ENCODE results near the gene GRK4.
"Not testable (repeated sequence)": the region's sequence is repeated elsewhere in the genome, so short reads cannot be mapped to it uniquely, and the experiment has no call there.

GRK4 gene

DNA sequence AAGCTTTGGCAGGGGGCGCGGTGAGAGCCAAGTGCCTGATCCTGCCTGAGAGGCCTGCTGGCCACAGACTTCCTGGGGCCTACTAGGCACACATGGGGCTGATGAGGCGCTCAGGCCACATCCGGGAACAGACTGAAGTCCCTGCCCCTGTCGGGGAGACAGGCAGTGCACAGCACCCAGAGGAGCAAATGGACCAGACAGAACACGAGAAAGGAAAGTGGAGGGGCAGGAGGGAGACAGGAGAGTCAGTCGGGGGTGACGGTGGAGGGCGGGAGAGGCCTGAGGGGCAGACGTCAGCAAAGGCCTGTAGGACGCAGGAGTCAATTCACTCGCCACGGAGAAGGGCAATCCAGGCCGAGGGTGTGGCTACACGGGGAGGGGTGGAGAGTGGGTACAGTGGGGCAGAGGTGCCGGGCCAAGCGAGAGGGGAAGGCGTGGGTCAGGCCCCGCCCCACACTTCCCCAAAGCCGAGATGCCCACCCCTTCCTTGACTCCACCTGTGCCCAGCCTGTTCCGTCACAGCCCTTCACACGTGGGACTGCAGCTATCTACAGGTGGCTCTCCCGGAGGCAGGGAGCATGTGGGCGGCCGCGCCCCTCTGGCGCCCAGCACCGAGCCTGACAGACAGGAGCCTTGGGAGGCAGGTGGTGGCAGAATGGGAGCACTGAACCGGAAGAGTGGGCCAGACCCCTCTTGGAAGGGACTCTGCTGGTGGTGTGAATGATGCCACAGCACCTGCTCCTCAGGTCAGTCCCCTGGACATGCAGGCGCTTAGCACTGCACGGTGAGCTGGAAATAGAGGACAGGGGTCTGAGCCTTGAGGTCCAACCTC lies 20.6 kb upstream of the GRK4 start:
- no peak for DNase-seq (ENCODE audit: low spot score)
- in situ Hi-C loops (cut with MboI; ENCODE audit: low sequenced_read_pairs, unreplicated experiment), result no loop called here
- TF ChIP-seq, protein P1, sequence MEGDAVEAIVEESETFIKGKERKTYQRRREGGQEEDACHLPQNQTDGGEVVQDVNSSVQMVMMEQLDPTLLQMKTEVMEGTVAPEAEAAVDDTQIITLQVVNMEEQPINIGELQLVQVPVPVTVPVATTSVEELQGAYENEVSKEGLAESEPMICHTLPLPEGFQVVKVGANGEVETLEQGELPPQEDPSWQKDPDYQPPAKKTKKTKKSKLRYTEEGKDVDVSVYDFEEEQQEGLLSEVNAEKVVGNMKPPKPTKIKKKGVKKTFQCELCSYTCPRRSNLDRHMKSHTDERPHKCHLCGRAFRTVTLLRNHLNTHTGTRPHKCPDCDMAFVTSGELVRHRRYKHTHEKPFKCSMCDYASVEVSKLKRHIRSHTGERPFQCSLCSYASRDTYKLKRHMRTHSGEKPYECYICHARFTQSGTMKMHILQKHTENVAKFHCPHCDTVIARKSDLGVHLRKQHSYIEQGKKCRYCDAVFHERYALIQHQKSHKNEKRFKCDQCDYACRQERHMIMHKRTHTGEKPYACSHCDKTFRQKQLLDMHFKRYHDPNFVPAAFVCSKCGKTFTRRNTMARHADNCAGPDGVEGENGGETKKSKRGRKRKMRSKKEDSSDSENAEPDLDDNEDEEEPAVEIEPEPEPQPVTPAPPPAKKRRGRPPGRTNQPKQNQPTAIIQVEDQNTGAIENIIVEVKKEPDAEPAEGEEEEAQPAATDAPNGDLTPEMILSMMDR (IDR thresholded peaks at IDR 0.05; ENCODE audit: borderline replicate concordance, control extremely low read depth, extremely low read depth, insufficient read depth, missing control alignments), result no peak

DNA sequence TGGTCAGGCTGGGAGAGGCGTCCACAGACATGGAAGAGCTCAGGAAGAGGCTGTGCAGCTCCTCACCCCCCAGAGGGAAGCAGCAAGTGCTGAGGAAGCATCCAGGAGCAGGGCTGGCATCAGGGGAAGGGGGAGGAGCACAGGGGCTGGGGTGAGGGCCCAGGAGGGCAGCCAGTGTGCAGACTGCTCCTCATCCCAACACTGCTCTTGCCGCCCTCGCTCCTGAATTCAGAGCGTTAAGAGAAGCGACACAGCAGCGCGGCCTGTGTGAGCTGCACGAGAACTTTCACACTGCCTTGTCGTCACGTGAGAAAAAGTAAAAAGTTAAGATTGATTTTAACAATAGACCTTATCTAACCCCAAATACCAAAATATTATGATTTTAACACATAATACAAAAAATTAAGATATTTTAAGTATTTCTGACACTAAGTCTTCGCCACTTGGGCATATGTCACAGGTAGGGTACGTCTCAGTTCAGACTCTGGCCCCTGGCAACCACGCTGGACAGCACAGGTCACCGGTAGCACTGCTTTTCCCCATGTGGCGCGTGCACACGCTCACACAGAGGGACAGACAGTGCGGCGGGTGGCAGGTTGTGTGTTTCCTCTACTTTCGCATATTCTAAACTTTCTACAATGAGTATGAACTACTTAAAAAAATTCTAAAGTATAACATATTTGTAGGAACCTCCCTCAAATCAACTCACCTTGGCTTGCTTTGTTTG lies 19.8 kb upstream of the GRK4 start:
- in situ Hi-C loops (cut with MboI; ENCODE audit: low sequenced_read_pairs, unreplicated experiment), result no loop called here
- no peak for DNase-seq (ENCODE audit: low spot score)
- TF ChIP-seq, protein P1 (IDR thresholded peaks at IDR 0.05; ENCODE audit: borderline replicate concordance, control extremely low read depth, extremely low read depth, insufficient read depth, missing control alignments), result no peak

DNA sequence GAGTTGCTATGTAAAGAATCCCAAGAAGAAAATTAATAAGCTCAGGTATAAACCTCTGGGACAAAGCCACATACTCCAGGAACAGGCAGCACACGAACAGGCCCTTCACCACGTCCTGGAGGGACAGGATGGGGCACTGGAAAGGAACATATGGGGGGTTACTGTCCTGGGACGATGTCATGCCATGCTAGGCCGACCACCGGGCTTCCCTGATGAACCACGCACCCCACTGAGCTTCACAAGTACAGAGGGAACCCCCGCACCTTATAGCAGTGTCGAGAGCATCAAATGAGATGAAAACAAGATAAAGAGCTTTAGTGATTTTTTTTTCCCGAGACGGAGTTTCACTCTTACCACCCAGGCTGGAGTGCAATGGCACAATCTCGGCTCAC lies 19.3 kb upstream of the GRK4 start:
- no peak for DNase-seq (ENCODE audit: low spot score)
- in situ Hi-C loops (cut with MboI; ENCODE audit: low sequenced_read_pairs, unreplicated experiment), result no loop called here
- TF ChIP-seq, protein P1 (IDR thresholded peaks at IDR 0.05; ENCODE audit: borderline replicate concordance, control extremely low read depth, extremely low read depth, insufficient read depth, missing control alignments), result no peak

DNA sequence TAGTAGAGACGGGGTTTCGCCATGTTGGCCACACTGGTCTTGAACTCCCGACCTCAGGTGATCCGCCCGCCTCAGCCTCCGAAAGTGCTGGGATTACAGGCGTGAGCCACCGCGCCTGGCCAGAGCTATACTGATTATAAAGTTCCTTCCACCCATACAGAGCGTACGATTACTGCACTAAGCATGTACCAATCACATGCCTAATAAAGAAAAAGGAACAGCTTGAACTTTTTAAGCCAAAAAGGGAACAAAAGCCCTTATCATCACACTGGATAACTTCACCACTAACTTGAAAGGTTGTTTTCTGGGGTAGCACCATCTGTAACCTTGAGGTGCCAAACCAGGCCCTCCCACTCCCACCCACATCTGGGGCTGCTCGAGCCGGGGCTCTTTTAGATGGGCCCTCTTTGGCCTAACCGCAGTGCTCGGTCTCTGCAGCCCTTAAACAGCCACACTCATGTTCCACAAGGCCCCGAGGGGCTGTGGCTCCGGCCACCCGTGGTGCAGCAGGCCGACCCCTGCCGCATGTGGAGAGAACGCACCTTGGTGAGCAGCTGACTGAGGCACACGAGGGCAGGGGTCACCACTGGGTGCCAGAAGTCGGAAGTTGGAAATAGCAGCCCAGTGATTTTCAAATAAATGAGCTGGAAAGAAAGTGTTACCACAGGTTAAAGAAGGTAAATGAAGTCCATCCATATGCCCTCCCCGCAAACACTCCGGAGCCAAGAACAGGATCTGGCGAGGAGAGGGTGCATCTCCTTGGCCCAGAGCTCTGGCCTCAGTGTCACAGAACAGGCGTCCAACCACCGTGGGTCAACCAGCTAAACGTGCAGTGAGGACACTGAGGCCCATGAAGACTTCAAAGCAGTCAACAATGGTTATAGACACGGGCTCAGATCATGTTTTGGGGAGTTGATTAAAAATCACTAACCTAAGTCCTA lies 18.5 kb upstream of the GRK4 start:
- in situ Hi-C loops (cut with MboI; ENCODE audit: low sequenced_read_pairs, unreplicated experiment), result no loop called here
- no peak for DNase-seq (ENCODE audit: low spot score)
- TF ChIP-seq, protein P1 (IDR thresholded peaks at IDR 0.05; ENCODE audit: borderline replicate concordance, control extremely low read depth, extremely low read depth, insufficient read depth, missing control alignments), result no peak

DNA sequence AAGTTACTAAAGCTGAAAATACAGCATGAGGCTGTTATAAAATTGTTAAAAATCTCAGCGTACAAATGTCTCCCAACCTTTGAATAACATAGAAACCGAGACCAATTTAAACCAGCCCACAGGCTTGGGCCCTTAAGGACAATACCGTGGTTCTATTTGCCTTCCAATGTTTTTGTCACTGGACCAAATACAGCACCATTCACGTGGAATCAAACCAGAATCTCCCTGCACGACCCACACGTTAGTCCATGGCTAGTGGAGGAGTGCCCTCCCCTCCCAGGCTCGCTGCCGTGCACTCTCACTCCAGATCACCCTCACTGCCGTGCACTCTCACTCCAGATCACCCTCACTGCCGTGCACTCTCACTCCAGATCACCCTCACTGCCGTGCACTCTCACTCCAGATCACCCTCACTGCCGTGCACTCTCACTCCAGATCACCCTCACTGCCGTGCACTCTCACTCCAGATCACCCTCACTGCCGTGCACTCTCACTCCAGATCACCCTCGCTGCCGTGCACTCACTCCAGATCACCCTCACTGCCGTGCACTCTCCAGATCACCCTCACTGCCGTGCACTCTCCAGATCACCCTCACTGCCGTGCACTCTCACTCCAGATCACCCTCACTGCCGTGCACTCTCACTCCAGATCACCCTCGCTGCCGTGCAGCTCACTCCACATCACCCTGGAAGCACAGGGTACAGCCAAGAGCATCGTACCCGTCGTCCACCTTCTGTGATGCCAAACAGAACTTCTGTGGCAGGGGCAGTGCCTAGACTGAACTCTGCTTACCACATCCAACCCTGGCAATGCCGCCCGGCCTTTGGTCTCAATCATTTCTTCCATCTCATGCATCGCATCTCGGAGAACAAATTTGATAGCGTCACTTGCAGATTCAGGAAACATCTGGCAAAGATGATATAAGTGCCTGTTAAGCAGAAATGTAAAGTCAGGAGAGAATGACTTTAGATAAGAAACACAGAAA lies 17.5 kb upstream of the GRK4 start:
- DNase-seq (ENCODE audit: low spot score); in situ Hi-C loops (cut with MboI; ENCODE audit: low sequenced_read_pairs, unreplicated experiment): not testable (repeated sequence)

DNA sequence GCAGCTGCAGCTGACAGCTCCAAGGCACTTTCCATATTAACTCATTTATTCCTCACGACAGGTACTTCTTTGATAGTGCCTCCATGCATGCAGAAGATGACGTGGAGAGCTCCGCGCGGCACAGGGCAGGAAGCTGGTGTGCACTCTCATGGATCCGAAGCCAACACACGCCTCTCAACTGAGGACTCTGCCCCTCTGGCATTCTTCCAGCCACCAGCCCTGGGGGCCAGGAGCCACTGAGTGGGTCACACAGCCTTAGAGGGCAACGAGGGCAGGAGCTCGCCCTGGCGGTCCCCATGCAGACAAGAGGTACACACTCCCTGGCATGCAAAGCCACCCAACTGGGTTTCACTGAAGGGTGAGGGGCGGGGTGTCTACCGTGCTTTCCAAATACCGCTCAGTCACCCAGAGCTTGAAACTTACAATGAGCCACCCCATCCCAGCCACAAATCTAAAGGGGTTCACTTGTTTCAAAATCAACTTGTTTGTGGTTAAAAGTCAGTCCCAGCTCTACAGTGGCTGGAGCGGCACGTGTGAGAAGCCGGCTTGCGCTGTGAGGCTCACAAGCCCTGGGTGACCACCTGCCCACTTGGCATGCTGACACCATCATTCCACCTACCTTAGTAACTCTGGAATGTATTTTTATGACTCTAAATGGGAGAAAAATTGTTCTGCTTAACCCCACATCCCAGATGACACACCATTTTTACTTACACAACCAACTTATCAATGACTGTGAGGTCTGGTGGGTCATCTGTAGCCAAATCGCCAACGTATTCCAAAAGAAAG lies 16.4 kb upstream of the GRK4 start:
- TF ChIP-seq, protein P1 (IDR thresholded peaks at IDR 0.05; ENCODE audit: borderline replicate concordance, control extremely low read depth, extremely low read depth, insufficient read depth, missing control alignments), result no peak
- in situ Hi-C loops (cut with MboI; ENCODE audit: low sequenced_read_pairs, unreplicated experiment), result no loop called here
- no peak for DNase-seq (ENCODE audit: low spot score)
